SK-N-SH (cell line): ENCODE measurements around the gene CELF5. TPM values are rescaled to one million over a fixed set of nuclear protein-coding genes. Genes with fewer than 3 reads are reported as not detected.

ENCODE experiments used
- CTCF ChIA-PET: fragments of 300-600, 350-600 bp; formaldehyde crosslinking; extraction: SDS; loops from one replicate; lab custom pipeline; 2021; lab: Yijun Ruan, JAX
- POLR2A ChIA-PET: fragments of 350-600 bp; sonication (Branson Sonifier 250); formaldehyde crosslinking; extraction: SDS; loops from one replicate; lab custom pipeline; 2020; ENCODE audit warnings: antibody characterized with exemption, inconsistent platforms; lab: Yijun Ruan, JAX
- DNase-seq: peaks from one replicate; pipeline ENCODE4 v3.0.0; 2012
- H2AFZ ChIP-seq: fragments of 200-600 bp; sonication (generic); 2 replicates; pipeline ENCODE4 v1.8.1; 2016; ENCODE audit warnings: antibody characterized with exemption, mild to moderate bottlenecking, low read depth
- H3F3A ChIP-seq: fragments of 200-600 bp; sonication (generic); replicated peaks from 2 replicates; pipeline ENCODE3; 2016; ENCODE audit warnings: antibody characterized with exemption, mild to moderate bottlenecking; ENCODE audit not compliant: insufficient read depth
- H3K27ac ChIP-seq, 2 experiments: fragments of 200-500 bp in 1 of 2; fragments of 200-600 bp in 1 of 2; sonication (Bioruptor generic) in 1 of 2; sonication (generic), shearing (Covaris generic) in 1 of 2; 2 replicates each; pipeline versions ENCODE4 v1.5.1 to v1.6.1; 2014 to 2016; ENCODE audit warnings: low read depth in 2 of 2, inconsistent platforms in 1 of 2, low read length in 1 of 2, mild to moderate bottlenecking in 1 of 2, mixed read lengths in 1 of 2
- H3K27me3 ChIP-seq: fragments of 200-600 bp; sonication (generic), shearing (Covaris generic); 2 replicates; pipeline ENCODE4 v1.6.1; 2016; ENCODE audit warnings: mixed run types; ENCODE audit not compliant: insufficient read depth
- H3K36me3 ChIP-seq, 2 experiments: fragments of 200-500 bp in 1 of 2; fragments of 200-600 bp in 1 of 2; sonication (Bioruptor generic) in 1 of 2; sonication (generic) in 1 of 2; replicated peaks in 1 of 2; 2 replicates each; pipeline versions ENCODE3 to v1.5.1; 2014 to 2016; ENCODE audit warnings: low read length in 1 of 2, mild to moderate bottlenecking in 1 of 2; ENCODE audit not compliant: insufficient read depth in 2 of 2, control insufficient read depth in 1 of 2
- H3K4me1 ChIP-seq, 2 experiments: fragments of 200-500 bp in 1 of 2; fragments of 200-600 bp in 1 of 2; sonication (Bioruptor generic) in 1 of 2; sonication (generic), shearing (Covaris generic) in 1 of 2; 2 replicates each; pipeline versions ENCODE4 v1.5.1 to v1.6.1; 2014 to 2016; ENCODE audit warnings: low read depth in 1 of 2, low read length in 1 of 2, mixed run types in 1 of 2; ENCODE audit not compliant: insufficient read depth in 2 of 2, control insufficient read depth in 1 of 2
- H3K4me2 ChIP-seq: fragments of 200-600 bp; sonication (generic), shearing (Covaris generic); 2 replicates; pipeline ENCODE4 v1.6.1; 2017; ENCODE audit warnings: mixed run types
- H3K4me3 ChIP-seq, 2 experiments: fragments of 200-500 bp in 1 of 2; fragments of 200-600 bp in 1 of 2; sonication (Bioruptor generic) in 1 of 2; sonication (generic), shearing (Covaris generic) in 1 of 2; 2 replicates each; pipeline versions ENCODE4 v1.5.1 to v1.8.1; 2014 to 2016; ENCODE audit warnings: low read depth in 2 of 2, inconsistent platforms in 1 of 2, low read length in 1 of 2, mild to moderate bottlenecking in 1 of 2, mixed read lengths in 1 of 2, moderate library complexity in 1 of 2
- H3K79me2 ChIP-seq: fragments of 200-600 bp; sonication (generic); 2 replicates; pipeline ENCODE4 v1.8.1; 2017; ENCODE audit warnings: mild to moderate bottlenecking; ENCODE audit not compliant: insufficient read depth
- H3K9ac ChIP-seq: fragments of 200-600 bp; sonication (generic); 2 replicates; pipeline ENCODE4 v1.6.1; 2017; ENCODE audit warnings: mixed run types
- H3K9me2 ChIP-seq: fragments of 200-600 bp; sonication (generic); 2 replicates; pipeline ENCODE4 v1.6.1; 2017; ENCODE audit warnings: mixed run types
- H3K9me3 ChIP-seq: fragments of 200-600 bp; sonication (generic); 2 replicates; pipeline ENCODE4 v1.6.1; 2017; ENCODE audit warnings: mixed run types, mild to moderate bottlenecking, moderate library complexity
- H4K20me1 ChIP-seq: fragments of 200-600 bp; sonication (generic); 2 replicates; pipeline ENCODE4 v1.6.1; 2017; ENCODE audit warnings: mild to moderate bottlenecking, mixed run types; ENCODE audit not compliant: insufficient read depth
- CHD2 ChIP-seq: fragments of 150-350 bp; IDR thresholded peaks from 2 replicates; pipeline ENCODE4 v1.6.1; 2018; ENCODE audit warnings: low read length; ENCODE audit not compliant: partially characterized antibody
- FOSL2 ChIP-seq: IDR thresholded peaks from 2 replicates; pipeline ENCODE4 v1.4.0; 2012; ENCODE audit warnings: low read depth, mild to moderate bottlenecking, moderate library complexity, borderline replicate concordance
- FOXJ3 ChIP-seq: sonication (generic); formaldehyde crosslinking; IDR thresholded peaks from 2 replicates; pipeline ENCODE4 v1.5.1; 2020; ENCODE audit warnings: mild to moderate bottlenecking, missing genetic modification reagents
- FOXM1 ChIP-seq: IDR thresholded peaks from 2 replicates; pipeline ENCODE4 v1.4.0; 2012; ENCODE audit warnings: low read depth, mild to moderate bottlenecking
- MXI1 ChIP-seq: IDR thresholded peaks from 2 replicates; pipeline ENCODE4 v1.6.1; 2012; ENCODE audit warnings: mild to moderate bottlenecking, low read depth, low read length, improper control_type of control experiment
- POLR2AphosphoS5 ChIP-seq: IDR thresholded peaks from 2 replicates; pipeline ENCODE4 v1.6.1; 2012; ENCODE audit warnings: low read depth, low read length
- RFX5 ChIP-seq: IDR thresholded peaks from 2 replicates; pipeline ENCODE4 v1.6.1; 2012; ENCODE audit warnings: mild to moderate bottlenecking, improper control_type of control experiment, low read length
- RXRA ChIP-seq: IDR thresholded peaks from 2 replicates; pipeline ENCODE4 v1.4.0; 2012; ENCODE audit warnings: low read depth, mild to moderate bottlenecking, borderline replicate concordance
- TEAD4 ChIP-seq: IDR thresholded peaks from 2 replicates; pipeline ENCODE4 v1.4.0; 2012; ENCODE audit warnings: mild to moderate bottlenecking, borderline replicate concordance; ENCODE audit not compliant: insufficient read depth
- WGBS: methylation state at CpG from one replicate; pipeline ENCODE4 v1.1.6; 2017; ENCODE audit warnings: low lambda C conversion rate; 5-methylcytosine and 5-hydroxymethylcytosine counted together
- polyA plus RNA-seq, 3 experiments: library from polyadenylated mRNA; depleted of rRNA; stranded (reverse); fragments of >200 nt; gene quantifications; 2 replicates each; pipeline ENCODE4 v1.2.3, GENCODE V29; 2012
- TF ChIP-seq, protein P1 (sequence below): fragments of 150-350 bp; IDR thresholded peaks from 2 replicates; pipeline ENCODE4 v1.6.1; 2016; ENCODE audit warnings: mild to moderate bottlenecking, low read depth, low read length
- TF ChIP-seq, protein P2 (sequence below): IDR thresholded peaks from 2 replicates; pipeline ENCODE4; 2012
- TF ChIP-seq, protein P3 (sequence below): fragments of 200-600 bp; sonication (generic); IDR thresholded peaks from 2 replicates; pipeline ENCODE4 v1.6.1; 2017; ENCODE audit warnings: antibody characterized with exemption, mild to moderate bottlenecking, moderate library complexity
- TF ChIP-seq, protein P4 (sequence below): fragments of 150-350 bp; IDR thresholded peaks from 2 replicates; pipeline ENCODE4 v1.6.1; 2017; ENCODE audit warnings: antibody characterized with exemption, low read length, low read depth, borderline replicate concordance

Gene CELF5
- polyA plus RNA-seq, 1 of the 3 experiments (the other 2 are of a cell fraction): 0.33 TPM

DNA sequence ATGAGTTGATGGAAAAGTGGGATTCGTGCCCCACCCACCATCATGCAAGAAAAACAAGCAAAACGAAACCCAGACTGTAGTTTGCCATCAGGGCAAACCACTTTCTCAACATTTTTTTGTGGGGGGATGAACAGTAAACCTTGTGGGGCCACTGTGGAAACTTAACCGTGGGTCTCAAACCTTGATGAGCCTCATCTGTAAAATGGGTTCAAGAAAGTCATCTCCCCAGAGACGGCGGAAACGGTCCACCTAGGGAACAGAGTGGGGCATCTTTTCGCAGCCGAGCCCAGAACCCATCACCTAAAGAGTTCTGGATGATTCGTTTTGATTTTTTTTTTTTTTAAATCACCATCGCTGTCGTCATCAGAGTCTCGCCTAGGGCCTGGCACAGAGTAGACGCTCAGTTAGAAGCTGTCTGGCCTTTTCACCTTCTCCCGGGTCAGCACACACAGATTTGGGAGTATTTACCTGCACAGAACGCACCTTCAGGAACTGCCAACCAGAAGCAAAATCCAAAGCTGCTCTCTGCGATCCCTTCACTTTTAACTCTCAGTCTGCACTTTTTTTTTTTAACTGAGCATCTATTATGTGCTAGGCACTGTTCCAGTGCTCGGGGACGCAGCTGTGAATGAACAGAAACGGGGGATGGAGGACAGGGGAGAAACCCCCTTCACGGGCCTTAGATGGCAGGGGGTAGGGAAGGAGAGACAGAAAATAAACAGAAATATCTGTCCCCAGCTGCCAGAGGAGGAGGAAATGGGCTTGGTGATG lies 69.8 kb downstream of the CELF5 start:
- Histone ChIP-seq H3K9me3 (no peaks in the 10 kb centered on the region), H3K27ac (no peak overlapping the region), H3K36me3 (no peaks in the 10 kb centered on the region), H3K4me1 (no peaks in the 10 kb centered on the region), H3K9ac (no peak overlapping the region), H3K79me2 (no peaks in the 10 kb centered on the region), H4K20me1 (no peaks in the 10 kb centered on the region), H2AFZ (no peak overlapping the region), H3F3A (no peaks in the 10 kb centered on the region), H3K27me3 (peaks cover 24% of the 10 kb centered on the region; the same call in 1 of the 2 replicates), H3K4me2 (no peak overlapping the region)
- CTCF ChIA-PET: interaction anchor here (0.9 to 3.0 kb wide), 2 partner anchors 10 to 19 kb away, joined by 5 to 22 read pairs; no protein-coding TSS in a partner anchor
- peak; percentile 20 for DNase-seq
- 66% methylated on average over 20 of the region's 20 CpGs for WGBS
- TF ChIP-seq CHD2 (no peak), FOXJ3 (CRISPR knock-in tag) (no peak), RXRA (no peak), TEAD4 (no peak), FOSL2 (no peak), RFX5 (no peak), MXI1 (no peak), POLR2AphosphoS5 (no peak), FOXM1 (no peak)
- TF ChIP-seq, protein P1, sequence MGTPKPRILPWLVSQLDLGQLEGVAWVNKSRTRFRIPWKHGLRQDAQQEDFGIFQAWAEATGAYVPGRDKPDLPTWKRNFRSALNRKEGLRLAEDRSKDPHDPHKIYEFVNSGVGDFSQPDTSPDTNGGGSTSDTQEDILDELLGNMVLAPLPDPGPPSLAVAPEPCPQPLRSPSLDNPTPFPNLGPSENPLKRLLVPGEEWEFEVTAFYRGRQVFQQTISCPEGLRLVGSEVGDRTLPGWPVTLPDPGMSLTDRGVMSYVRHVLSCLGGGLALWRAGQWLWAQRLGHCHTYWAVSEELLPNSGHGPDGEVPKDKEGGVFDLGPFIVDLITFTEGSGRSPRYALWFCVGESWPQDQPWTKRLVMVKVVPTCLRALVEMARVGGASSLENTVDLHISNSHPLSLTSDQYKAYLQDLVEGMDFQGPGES: no peak
- TF ChIP-seq, protein P2, sequence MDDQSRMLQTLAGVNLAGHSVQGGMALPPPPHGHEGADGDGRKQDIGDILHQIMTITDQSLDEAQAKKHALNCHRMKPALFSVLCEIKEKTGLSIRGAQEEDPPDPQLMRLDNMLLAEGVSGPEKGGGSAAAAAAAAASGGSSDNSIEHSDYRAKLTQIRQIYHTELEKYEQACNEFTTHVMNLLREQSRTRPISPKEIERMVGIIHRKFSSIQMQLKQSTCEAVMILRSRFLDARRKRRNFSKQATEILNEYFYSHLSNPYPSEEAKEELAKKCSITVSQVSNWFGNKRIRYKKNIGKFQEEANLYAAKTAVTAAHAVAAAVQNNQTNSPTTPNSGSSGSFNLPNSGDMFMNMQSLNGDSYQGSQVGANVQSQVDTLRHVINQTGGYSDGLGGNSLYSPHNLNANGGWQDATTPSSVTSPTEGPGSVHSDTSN: no peak
- TF ChIP-seq, protein P3, sequence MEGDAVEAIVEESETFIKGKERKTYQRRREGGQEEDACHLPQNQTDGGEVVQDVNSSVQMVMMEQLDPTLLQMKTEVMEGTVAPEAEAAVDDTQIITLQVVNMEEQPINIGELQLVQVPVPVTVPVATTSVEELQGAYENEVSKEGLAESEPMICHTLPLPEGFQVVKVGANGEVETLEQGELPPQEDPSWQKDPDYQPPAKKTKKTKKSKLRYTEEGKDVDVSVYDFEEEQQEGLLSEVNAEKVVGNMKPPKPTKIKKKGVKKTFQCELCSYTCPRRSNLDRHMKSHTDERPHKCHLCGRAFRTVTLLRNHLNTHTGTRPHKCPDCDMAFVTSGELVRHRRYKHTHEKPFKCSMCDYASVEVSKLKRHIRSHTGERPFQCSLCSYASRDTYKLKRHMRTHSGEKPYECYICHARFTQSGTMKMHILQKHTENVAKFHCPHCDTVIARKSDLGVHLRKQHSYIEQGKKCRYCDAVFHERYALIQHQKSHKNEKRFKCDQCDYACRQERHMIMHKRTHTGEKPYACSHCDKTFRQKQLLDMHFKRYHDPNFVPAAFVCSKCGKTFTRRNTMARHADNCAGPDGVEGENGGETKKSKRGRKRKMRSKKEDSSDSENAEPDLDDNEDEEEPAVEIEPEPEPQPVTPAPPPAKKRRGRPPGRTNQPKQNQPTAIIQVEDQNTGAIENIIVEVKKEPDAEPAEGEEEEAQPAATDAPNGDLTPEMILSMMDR: no peak
- TF ChIP-seq, protein P4, sequence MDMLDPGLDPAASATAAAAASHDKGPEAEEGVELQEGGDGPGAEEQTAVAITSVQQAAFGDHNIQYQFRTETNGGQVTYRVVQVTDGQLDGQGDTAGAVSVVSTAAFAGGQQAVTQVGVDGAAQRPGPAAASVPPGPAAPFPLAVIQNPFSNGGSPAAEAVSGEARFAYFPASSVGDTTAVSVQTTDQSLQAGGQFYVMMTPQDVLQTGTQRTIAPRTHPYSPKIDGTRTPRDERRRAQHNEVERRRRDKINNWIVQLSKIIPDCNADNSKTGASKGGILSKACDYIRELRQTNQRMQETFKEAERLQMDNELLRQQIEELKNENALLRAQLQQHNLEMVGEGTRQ: no peak
- TF ChIP-seq, all 33 proteins: peak for 0
- POLR2A ChIA-PET: no interaction called here
- H3K4me3 ChIP-seq: no peak overlapping the region
- no peaks in the 10 kb centered on the region for H3K9me2 ChIP-seq
